Stimulated activated CD4-positive, alpha-beta T cell treated with anti-CD3 and anti-CD28 coated beads, Interleukin-12 subunit alpha, Interleukin-12 subunit beta, amount 100 ng/mL, for 48 hours (primary cell): Measurements from ENCODE around the gene APP.
"Not testable (repeated sequence)": the region's sequence is repeated elsewhere in the genome, so short reads cannot be mapped to it uniquely, and the experiment has no call there.

Experiments used
- DNase-seq, 3 donors: peaks; one replicate each; pipeline ENCODE4 v3.0.0-alpha.2; 2020; ENCODE audit warnings: low read depth in 2 of 3, low spot score in 1 of 3

Gene APP

DNA sequence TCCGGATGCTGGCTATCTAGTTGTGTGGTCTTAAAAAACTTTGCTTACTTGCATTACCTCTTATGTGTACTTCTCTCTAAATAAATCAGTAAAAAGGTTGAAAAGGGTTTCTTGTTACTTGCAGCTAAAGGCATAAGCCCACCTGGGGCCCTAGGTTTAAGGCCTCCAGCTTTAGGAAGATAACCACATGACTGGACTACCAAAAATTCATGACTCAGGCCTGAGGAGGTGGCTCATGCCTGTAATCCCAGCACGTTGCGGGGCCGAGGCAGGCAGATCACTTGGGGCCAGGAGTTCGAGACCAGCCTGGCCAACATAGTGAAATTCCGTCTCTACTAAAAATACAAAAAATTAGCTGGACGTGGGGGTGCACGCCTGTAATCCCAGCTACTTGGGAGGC, 142.9 kb downstream of the APP start:
- no peak for DNase-seq

DNA sequence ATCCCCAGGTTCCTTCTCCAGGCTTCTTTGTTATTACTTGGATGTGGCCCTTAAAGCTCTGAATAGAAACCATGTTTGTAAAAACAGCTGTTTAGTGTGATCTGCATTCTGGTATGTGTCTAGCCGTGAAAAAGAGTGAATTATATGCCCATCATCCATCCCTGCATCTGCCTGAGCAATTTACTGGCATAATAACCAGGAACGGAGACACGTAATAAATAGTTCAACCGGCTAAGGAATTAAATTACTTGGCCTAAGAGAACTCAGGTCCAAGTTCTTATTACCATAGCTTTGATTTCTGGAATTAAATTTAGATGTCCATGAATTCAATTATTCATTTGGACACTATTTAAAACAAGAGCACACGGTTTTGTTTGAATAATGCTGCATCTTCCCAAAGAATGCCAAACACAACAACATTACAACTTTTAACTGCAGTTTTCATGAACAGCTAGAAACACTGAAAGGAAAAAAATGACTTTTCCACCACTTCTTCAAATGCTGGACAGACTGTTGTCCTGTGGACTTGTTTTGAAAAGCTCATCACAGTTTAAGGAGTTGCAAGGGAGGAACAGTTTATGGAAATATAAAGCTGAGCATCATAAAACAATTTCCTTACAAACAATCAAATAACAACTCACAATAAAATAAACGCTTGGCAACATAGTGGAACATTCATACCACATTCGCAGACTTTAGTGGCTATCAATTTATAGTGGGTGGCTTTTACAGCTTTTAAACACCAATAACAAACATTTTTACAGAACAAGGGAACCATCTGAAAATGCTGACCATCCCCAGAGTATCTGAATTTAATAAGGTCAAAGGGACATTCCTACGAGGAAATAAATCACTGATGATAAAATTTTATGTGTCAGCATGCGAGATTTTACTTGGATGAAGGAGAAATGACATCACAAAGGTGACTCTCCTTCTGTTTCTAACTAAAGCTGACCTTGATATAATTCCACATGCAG, 144.7 kb downstream of the APP start:
- no peak for DNase-seq

- DNase-seq = not testable (repeated sequence)
Measured at GRCh38 chr21:26023406-26023805, 147.2 kb downstream of the APP start.

DNA sequence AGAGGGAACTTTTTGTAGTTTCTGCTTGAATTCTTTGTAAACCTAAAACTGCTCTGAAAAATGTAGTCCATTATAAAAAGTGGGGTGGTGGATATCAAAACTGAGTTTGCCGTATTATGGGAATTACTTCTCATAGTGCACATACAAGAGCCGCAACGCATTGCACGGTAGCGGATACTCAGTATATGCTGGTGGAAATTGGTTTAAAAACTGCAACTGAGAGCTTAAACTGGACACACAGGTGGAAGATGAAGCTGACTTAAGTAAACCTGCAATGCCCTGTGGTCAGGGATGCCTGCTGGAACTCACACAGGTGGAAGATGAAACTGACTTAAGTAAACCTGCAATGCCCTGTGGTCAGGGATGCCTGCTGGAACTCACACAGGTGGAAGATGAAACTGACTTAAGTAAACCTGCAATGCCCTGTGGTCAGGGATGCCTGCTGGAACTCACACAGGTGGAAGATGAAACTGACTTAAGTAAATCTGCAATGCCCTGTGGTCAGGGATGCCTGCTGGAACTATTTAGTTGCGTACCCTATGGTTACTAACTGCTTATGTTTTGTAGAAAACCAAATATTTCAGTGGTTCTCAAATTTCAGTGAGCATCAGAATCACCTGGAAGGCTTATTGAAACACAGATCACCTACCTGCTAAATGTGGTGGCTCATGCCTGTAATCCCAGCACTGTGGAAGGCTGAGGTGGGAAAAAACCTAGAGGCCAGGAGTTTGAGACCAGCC, 147.8 kb downstream of the APP start:
- DNase-seq = not testable (repeated sequence)

- DNase-seq = no peak
Measured at GRCh38 chr21:26020510-26020909, 150.1 kb downstream of the APP start.

DNA sequence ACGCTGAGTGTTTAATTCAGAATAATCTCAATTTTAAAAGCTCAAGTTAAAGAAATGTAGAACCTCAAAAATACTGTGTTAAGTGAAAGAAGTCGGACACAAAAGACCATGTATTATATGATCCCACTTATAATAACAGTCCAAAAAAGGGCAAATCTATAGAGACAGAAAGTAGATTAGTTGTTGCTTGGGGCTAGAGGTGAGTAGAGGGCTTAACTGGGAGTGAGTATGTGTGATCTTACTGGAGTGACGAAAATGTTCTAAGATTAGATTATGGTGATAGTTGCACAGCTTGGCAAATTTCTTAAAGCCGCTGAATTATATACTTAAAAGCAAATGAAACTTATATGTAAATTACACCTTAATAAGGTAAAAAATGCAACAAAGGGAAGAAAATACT, 150.5 kb downstream of the APP start:
- DNase-seq = no peak

- DNase-seq = no peak
Measured at GRCh38 chr21:26019236-26019635, 151.3 kb downstream of the APP start.

- no peak for DNase-seq
Measured at GRCh38 chr21:26013970-26014369, 156.6 kb downstream of the APP start.

DNA sequence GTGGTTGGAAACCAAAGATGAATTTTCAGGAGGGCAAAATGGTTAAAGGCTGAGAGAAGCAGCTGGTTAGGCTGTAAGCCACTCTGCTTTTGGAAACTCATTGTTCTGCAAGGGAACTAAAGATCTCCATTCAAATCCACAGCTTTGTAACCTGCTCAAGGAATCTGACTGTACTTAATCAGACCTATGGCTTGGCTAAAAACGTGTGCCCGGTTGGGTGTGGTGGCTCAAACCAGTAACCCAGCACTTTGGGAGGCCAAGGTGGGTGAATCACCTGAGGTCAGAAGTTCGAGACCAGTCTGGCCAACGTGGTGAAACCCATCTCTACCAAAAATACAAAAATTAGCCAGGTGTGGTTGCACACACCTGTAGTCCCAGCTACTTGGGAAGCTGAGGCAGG, 158.1 kb downstream of the APP start:
- not testable (repeated sequence) for DNase-seq

- no peak for DNase-seq
Measured at GRCh38 chr21:26011292-26011940, 159.2 kb downstream of the APP start.

GRCh38 chr21:26007951-26008498, 162.5 kb downstream of the APP start:
- DNase-seq = no peak

DNA sequence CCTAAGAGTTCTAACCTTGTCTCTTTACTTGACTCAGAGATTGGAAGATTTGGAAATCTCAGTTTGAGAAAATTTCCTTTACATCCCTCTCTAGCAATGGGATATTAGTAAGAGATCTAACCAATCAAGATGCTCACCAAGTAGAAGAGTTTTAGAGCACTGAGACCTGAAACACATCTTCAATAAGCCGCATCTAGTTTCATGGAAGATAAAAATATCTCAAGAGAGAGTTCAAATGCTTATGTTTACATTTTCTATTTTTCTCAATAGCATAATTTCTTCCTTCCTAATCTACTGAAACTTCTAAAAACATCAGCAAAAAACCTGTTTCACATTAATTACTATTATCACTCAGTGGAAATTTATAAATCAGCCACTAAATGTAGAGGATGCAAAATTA, 165.1 kb downstream of the APP start:
- DNase-seq = no peak

- DNase-seq = no peak
Measured at GRCh38 chr21:26003404-26003803, 167.2 kb downstream of the APP start.

GRCh38 chr21:26001356-26001755, 169.2 kb downstream of the APP start:
- no peak for DNase-seq

- peak in 2 of 3 donors; percentile 2 to 6 for DNase-seq
Measured at GRCh38 chr21:25999921-26000582, 170.5 kb downstream of the APP start.

DNA sequence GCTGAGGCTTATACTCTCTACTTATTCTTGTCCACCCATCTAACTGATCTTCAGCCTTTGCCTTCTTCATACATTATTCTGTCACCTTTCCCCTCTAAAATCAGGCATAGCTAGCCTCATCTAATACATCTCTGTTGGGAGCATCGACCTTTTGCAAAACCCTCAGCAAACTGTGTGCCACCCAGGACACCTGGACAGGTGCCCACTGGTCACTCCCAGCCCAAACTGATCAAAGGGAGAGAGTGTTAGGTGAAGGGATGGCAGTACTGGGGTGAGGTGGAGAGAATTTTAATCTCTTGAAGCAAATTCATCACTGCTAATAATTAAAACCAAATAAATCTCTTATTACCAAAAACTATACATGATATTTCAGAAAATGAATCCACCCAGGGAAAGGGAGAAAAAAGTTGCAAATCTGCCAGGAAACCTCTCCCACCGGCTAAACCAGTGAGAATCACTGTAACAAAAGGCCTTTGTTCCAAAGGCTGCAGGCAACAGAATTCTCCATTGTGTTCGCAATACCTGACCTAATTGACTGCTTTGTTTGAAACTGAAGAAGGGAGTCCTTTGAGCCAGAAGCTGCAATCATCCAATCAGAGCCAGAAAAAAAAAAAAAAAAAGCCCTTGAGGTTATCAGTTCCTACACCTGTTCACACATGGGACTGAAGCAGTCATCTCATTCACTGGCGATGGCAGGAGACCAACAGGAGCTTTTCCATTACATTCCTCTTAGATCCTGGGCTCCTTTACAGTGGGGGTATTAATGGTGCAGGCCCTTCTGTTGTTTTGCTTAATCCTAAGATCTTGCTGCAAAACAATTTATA, 172.6 kb downstream of the APP start:
- DNase-seq = no peak

DNA sequence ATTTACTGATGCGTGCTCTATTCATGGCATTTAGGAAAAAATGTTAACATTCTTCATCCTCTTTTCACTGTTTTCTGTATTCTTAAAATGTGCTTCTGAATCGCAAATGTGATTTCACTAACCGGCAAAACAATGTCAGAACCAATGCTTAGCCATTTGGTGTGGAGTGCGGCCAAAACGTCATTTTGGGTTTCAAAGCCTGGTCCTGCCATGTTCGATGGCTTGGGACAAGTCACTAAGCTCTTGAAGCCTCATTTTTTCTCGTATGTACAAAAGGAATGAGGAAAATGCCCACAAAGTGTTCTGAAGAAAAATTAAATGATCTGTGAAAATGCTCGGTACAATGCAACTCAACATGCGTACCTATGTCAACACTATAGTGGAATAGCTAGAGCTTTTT, 175.3 kb downstream of the APP start:
- no peak for DNase-seq

DNA sequence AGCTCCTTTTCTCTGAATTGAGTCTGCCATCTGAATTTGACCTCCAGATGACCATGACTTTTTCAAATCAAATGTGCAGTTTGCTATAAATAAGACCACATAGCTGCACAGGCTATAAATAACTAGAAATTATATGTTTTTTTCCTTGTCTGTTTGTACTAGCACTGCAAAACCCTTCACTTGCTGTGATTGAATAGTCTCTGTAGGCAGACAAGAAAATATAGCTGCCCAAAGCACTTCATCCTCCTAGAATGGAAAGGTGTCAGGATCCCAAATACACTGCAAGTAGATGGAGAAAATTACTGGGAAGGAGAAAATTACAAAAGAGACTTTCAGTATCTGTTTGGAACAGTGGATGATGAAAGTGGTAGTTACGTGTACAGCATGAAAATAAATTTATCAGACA, 175.8 kb downstream of the APP start:
- no peak for DNase-seq

- DNase-seq = no peak
Measured at GRCh38 chr21:25988738-25989137, 181.8 kb downstream of the APP start.

DNA sequence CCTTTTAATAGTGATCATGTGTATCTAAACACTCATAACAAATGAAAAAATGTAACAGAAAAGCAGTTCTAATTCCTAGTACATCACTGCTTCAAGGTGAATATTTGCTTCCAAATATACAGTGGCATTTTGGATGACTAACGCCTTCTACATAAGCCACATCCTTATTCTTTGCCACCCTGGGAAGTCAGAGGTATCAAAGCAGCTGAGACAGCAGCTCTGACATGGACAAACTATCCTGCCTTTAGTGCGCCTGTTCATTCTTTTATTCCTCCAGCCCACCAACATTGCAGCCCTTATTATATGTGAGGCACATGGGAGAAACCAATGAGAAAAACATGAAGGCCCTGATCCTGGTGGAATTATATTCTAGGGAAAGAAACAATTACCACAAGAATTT, 183.0 kb downstream of the APP start:
- DNase-seq = no peak
